H1 (cell line): Measurements from ENCODE around the gene UTP15.

Experiments used
- CEBPB ChIP-seq: IDR thresholded peaks from 2 replicates; pipeline ENCODE4 v1.6.1; 2012; ENCODE audit warnings: low read depth, low read length
- EP300 ChIP-seq, 2 experiments: IDR thresholded peaks; 1 replicate in 1 of 2; 2 replicates in 1 of 2; pipeline ENCODE4 v1.6.1; 2011 to 2012; ENCODE audit warnings: low read depth in 2 of 2, low read length in 2 of 2, mild to moderate bottlenecking in 2 of 2, borderline replicate concordance in 1 of 2, inconsistent platforms in 1 of 2, moderate library complexity in 1 of 2
- GABPA ChIP-seq: IDR thresholded peaks from 2 replicates; pipeline ENCODE4 v1.6.1; 2011; ENCODE audit warnings: mild to moderate bottlenecking, low read length, moderate library complexity, borderline replicate concordance; ENCODE audit not compliant: insufficient read depth
- JUN ChIP-seq: IDR thresholded peaks from 2 replicates; pipeline ENCODE4 v1.6.1; 2011; ENCODE audit warnings: low read depth, mild to moderate bottlenecking, improper control_type of control experiment, low read length
- SIN3A ChIP-seq, 2 experiments: IDR thresholded peaks in 1 of 2; conservative IDR thresholded peaks in 1 of 2; 2 replicates each; pipeline ENCODE4 v1.6.1; 2011 to 2012; ENCODE audit warnings: low read length in 2 of 2, improper control_type of control experiment in 1 of 2, low read depth in 1 of 2, mild to moderate bottlenecking in 1 of 2
- SP1 ChIP-seq: IDR thresholded peaks from 2 replicates; pipeline ENCODE4 v1.6.1; 2011; ENCODE audit warnings: low read depth, low read length
- SRF ChIP-seq: IDR thresholded peaks from 2 replicates; pipeline ENCODE4 v1.6.1; 2011; ENCODE audit warnings: mild to moderate bottlenecking, low read depth, low read length, moderate library complexity
- TAF1 ChIP-seq: IDR thresholded peaks from 2 replicates; pipeline ENCODE4 v1.6.1; 2011; ENCODE audit warnings: mild to moderate bottlenecking, low read depth, low read length
- TAF7 ChIP-seq: optimal IDR thresholded peaks from 2 replicates; pipeline ENCODE3; 2011; ENCODE audit warnings: low read depth, mild to moderate bottlenecking, inconsistent platforms, low read length, moderate library complexity, borderline replicate concordance
- TF ChIP-seq, protein P1 (sequence below): IDR thresholded peaks from 2 replicates; pipeline ENCODE4 v1.6.1; 2012; ENCODE audit warnings: inconsistent platforms
- TF ChIP-seq, protein P2 (sequence below), 3 experiments: IDR thresholded peaks; 1 replicate in 2 of 3; 2 replicates in 1 of 3; pipeline versions ENCODE4 v1.5.1 to v1.6.1; 2011; ENCODE audit warnings: low read length in 3 of 3, mild to moderate bottlenecking in 3 of 3, inconsistent platforms in 2 of 3, low read depth in 1 of 3, moderate library complexity in 1 of 3; ENCODE audit not compliant: insufficient read depth in 1 of 3; ENCODE audit errors: control extremely low read depth in 1 of 3
- TF ChIP-seq, protein P3 (sequence below): IDR thresholded peaks from 2 replicates; pipeline ENCODE4 v1.6.1; 2011; ENCODE audit warnings: low read length, improper control_type of control experiment

DNA sequence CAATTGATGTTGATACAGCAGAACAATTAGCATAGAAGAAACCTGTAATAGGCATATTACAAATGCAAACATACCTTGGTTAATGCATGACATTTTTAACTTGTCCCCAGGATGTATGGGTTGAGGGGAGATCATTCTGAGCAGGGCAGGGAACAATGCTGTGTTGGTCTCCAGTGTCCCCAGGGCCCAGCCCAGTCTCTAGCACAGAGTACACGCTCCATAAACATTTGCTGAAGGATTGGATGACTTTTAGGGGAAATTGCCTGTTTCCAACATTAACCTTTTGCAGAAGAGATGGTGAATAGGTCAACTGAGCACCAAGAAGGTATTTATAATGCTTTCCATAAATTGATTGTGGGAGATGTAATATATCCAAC is 20.2 kb upstream of the UTP15 start:
- TF ChIP-seq EP300 (IDR thresholded peaks at IDR 0.05; ENCODE audit: borderline replicate concordance in 1 of 2, low read depth in 2 of 2, low read length in 2 of 2) (no peak), SP1 (no peak), CEBPB (no peak), SRF (no peak), GABPA (no peak), TAF7 (no peak), TAF1 (no peak), SIN3A (conservative IDR thresholded peaks at IDR 0.05 in 1 of 2, IDR thresholded peaks at IDR 0.05 in 1 of 2; ENCODE audit: low read depth in 1 of 2, low read length in 2 of 2) (no peak), JUN (no peak)
- TF ChIP-seq, protein P1, sequence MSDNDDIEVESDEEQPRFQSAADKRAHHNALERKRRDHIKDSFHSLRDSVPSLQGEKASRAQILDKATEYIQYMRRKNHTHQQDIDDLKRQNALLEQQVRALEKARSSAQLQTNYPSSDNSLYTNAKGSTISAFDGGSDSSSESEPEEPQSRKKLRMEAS: no peak
- TF ChIP-seq, protein P2, sequence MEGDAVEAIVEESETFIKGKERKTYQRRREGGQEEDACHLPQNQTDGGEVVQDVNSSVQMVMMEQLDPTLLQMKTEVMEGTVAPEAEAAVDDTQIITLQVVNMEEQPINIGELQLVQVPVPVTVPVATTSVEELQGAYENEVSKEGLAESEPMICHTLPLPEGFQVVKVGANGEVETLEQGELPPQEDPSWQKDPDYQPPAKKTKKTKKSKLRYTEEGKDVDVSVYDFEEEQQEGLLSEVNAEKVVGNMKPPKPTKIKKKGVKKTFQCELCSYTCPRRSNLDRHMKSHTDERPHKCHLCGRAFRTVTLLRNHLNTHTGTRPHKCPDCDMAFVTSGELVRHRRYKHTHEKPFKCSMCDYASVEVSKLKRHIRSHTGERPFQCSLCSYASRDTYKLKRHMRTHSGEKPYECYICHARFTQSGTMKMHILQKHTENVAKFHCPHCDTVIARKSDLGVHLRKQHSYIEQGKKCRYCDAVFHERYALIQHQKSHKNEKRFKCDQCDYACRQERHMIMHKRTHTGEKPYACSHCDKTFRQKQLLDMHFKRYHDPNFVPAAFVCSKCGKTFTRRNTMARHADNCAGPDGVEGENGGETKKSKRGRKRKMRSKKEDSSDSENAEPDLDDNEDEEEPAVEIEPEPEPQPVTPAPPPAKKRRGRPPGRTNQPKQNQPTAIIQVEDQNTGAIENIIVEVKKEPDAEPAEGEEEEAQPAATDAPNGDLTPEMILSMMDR (IDR thresholded peaks at IDR 0.05; ENCODE audit: control extremely low read depth in 1 of 3, insufficient read depth in 1 of 3, low read depth in 1 of 3, low read length in 3 of 3): no peak
- TF ChIP-seq, protein P3, sequence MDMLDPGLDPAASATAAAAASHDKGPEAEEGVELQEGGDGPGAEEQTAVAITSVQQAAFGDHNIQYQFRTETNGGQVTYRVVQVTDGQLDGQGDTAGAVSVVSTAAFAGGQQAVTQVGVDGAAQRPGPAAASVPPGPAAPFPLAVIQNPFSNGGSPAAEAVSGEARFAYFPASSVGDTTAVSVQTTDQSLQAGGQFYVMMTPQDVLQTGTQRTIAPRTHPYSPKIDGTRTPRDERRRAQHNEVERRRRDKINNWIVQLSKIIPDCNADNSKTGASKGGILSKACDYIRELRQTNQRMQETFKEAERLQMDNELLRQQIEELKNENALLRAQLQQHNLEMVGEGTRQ: no peak
